ENCODE measurements around the gene KDR. TPM values are rescaled to one million over a fixed set of nuclear protein-coding genes. Genes with fewer than 3 reads are reported as not detected.

KDR gene
- total and polyA plus RNA-seq, 10 of the 15 experiments (the other 5 are each of a cell fraction or from before 2014, with no cell fraction given), result 0.04 to 0.13 TPM; not detected in 8

DNA sequence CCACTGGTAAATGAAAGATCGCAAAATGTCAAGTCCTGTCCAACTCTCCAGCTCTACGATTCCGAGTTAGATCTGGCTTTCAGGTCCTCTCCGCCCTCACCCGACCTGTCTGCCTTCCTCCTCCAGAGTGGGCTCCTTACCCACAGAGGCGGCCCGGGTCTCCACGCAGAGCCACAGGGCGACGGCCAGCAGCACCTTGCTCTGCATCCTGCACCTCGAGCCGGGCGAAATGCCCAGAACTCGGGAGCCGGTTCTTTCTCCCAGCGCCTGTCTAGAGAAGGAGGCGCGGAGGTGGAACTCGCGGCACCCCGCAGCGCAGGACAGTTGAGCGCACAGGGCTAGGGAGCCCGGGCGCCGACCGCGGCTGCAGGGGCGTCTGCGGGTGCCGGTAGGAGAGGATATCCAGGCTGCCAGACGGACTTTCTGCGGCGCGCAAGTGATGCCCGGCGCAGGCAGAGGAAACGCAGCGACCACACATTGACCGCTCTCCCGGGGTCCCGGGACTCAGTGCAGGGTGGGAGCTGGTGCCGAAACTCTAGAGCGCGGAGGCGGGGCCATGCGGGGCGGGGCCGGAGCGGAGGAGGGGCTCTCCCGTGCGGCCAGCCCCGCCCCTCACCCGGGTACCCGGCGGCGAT is at the start of gene KDR (continued):
- no peak for TF ChIP-seq SUPT20H (IDR thresholded peaks at IDR 0.05; ENCODE audit: borderline replicate concordance, control insufficient read depth, low read depth, low read length)
- TF ChIP-seq IKZF1 (conservative IDR thresholded peaks at IDR 0.05), result no peak
- TF ChIP-seq CBX3 (IDR thresholded peaks at IDR 0.05; ENCODE audit: borderline replicate concordance, low read depth), result no peak
- no peak for TF ChIP-seq NFYA (IDR thresholded peaks at IDR 0.05; ENCODE audit: borderline replicate concordance, low read depth, low read length)

DNA sequence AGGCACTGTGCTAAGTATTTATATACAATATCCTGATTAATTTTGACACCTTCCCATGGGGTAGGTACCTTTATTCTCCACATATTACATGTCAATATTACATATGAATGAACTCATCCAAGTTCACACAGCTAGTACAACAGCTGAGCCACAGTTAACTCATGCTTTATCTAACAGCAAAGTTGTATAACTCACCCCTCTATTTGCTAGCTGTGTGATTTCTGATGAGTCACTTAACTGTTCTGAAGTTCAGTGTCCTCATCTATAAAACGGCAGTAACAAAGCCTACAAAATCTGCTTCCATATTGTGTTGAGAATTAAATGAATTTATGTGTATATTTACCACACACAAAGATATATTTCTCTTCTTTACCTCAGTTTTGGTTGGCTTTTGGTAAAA is 48.2 kb upstream of the KDR start:
- Histone ChIP-seq H4K20me1 (ENCODE audit: control insufficient read depth, insufficient read depth) (no peaks in the 10 kb centered on the region), H3K4me1 (ENCODE audit: control insufficient read depth, insufficient read depth, low read length) (no peaks in the 10 kb centered on the region), H2AFZ (ENCODE audit: control insufficient read depth, low read depth, low read length) (no peak overlapping the region), H3K36me3 (ENCODE audit: control insufficient read depth in 2 of 2, insufficient read depth in 2 of 2, low read length in 1 of 2) (no peaks in the 10 kb centered on the region), H3K4me2 (ENCODE audit: control insufficient read depth, insufficient read depth) (no peak overlapping the region), H3K27me3 (replicated peaks in 1 of 2; ENCODE audit: control insufficient read depth in 2 of 2, insufficient read depth in 2 of 2, low read length in 1 of 2) (no peaks in the 10 kb centered on the region), H3K79me2 (ENCODE audit: control insufficient read depth, insufficient read depth, low read length) (no peaks in the 10 kb centered on the region), H3K9ac (ENCODE audit: control insufficient read depth, insufficient read depth, low read length) (no peak overlapping the region), H3K27ac (ENCODE audit: control insufficient read depth, insufficient read depth) (no peak overlapping the region), H3K4me3 (no peak overlapping the region), H3K9me3 (replicated peaks; ENCODE audit: control insufficient read depth, insufficient read depth, low read length) (no peaks in the 10 kb centered on the region)
- FAIRE-seq (no peak), ATAC-seq (no peak), DNase-seq (ENCODE audit: low read depth, low spot score) (no peak)
- RAD21 ChIA-PET (ENCODE audit: unreplicated experiment), result no interaction called here
- 21% methylated on average over 1 of the region's 1 CpG for WGBS (ENCODE audit: insufficient coverage, insufficient replicate concordance, low lambda C conversion rate, missing lambda C conversion rate)
- no TSS peak for BruUV-seq (replicated peaks)
- intact Hi-C loops (cut with micrococcal nuclease; ENCODE audit: unreplicated experiment) (no loop called here), in situ Hi-C loops (cut with MboI) (no loop called here)
- POLR2A ChIA-PET, result no interaction called here
- SMC1A ChIA-PET (ENCODE audit: uncharacterized antibody, unreplicated experiment), result no interaction called here
- no peak for TF ChIP-seq KLF5 (IDR thresholded peaks at IDR 0.05; ENCODE audit: partially characterized antibody)
- no peak for TF ChIP-seq JUND (IDR thresholded peaks at IDR 0.05; ENCODE audit: low read depth, low read length)
- no peak for TF ChIP-seq GABPA (IDR thresholded peaks at IDR 0.05; ENCODE audit: low read depth)
- TF ChIP-seq IRF3 (IDR thresholded peaks at IDR 0.05), result no peak
- TF ChIP-seq CHD2 (IDR thresholded peaks at IDR 0.05; ENCODE audit: borderline replicate concordance, low read depth, low read length), result no peak
- TF ChIP-seq ZNF24 (IDR thresholded peaks at IDR 0.05), result no peak
- TF ChIP-seq, protein P1, sequence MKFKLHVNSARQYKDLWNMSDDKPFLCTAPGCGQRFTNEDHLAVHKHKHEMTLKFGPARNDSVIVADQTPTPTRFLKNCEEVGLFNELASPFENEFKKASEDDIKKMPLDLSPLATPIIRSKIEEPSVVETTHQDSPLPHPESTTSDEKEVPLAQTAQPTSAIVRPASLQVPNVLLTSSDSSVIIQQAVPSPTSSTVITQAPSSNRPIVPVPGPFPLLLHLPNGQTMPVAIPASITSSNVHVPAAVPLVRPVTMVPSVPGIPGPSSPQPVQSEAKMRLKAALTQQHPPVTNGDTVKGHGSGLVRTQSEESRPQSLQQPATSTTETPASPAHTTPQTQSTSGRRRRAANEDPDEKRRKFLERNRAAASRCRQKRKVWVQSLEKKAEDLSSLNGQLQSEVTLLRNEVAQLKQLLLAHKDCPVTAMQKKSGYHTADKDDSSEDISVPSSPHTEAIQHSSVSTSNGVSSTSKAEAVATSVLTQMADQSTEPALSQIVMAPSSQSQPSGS (IDR thresholded peaks at IDR 0.05; ENCODE audit: low read length), result no peak
- no peak for TF ChIP-seq RAD51 (IDR thresholded peaks at IDR 0.05)
- no peak for TF ChIP-seq PKNOX1 (IDR thresholded peaks at IDR 0.05)
- TF ChIP-seq, protein P2, sequence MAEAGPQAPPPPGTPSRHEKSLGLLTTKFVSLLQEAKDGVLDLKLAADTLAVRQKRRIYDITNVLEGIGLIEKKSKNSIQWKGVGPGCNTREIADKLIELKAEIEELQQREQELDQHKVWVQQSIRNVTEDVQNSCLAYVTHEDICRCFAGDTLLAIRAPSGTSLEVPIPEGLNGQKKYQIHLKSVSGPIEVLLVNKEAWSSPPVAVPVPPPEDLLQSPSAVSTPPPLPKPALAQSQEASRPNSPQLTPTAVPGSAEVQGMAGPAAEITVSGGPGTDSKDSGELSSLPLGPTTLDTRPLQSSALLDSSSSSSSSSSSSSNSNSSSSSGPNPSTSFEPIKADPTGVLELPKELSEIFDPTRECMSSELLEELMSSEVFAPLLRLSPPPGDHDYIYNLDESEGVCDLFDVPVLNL (IDR thresholded peaks at IDR 0.05; ENCODE audit: low read depth, low read length), result no peak
- TF ChIP-seq RFX5 (IDR thresholded peaks at IDR 0.05; ENCODE audit: low read depth, low read length), result no peak
- no peak for TF ChIP-seq ZSCAN29 (IDR thresholded peaks at IDR 0.05)
- no peak for TF ChIP-seq MAX (IDR thresholded peaks at IDR 0.05; ENCODE audit: low read depth, low read length)
- no peak for TF ChIP-seq ZZZ3 (IDR thresholded peaks at IDR 0.05; ENCODE audit: control insufficient read depth, insufficient read length, low read depth)
- TF ChIP-seq ATF3 (IDR thresholded peaks at IDR 0.05; ENCODE audit: borderline replicate concordance, extremely low read depth, low read depth, low read length), result no peak
- CTCF ChIA-PET, result no interaction called here
